Activated B cell treated with CpG ODN at 0.5 μM for 24 hours (primary cell): ENCODE measurements around the gene ZNF296. TPM values are rescaled to one million over a fixed set of nuclear protein-coding genes. Genes with fewer than 3 reads are reported as not detected.

Experiments
- ATAC-seq: fragments of 200-7000 bp; cut with Tn5 transposase; one replicate; pipeline ENCODE4 v1.10.0; 2021; ENCODE audit warnings: low read depth, mild to moderate bottlenecking, moderate library complexity
- CTCF ChIA-PET: fragments of 350-600 bp; sonication (Branson Sonifier 250); formaldehyde crosslinking; loops from one replicate; lab custom pipeline; 2021; ENCODE audit warnings: antibody characterized with exemption; lab: Charles Lee
- POLR2A ChIA-PET: fragments of 350-600 bp; sonication (Branson Sonifier 250); formaldehyde crosslinking; loops from one replicate; lab custom pipeline; 2021; ENCODE audit warnings: antibody characterized with exemption; lab: Charles Lee
- DNase-seq: peaks from one replicate; pipeline ENCODE4 v3.0.0; 2022
- H3K27ac Mint-ChIP-seq: one replicate; pipeline ENCODE4 v1.8.0; 2020; ENCODE audit warnings: mixed read lengths
- H3K27me3 Mint-ChIP-seq: one replicate; pipeline ENCODE4 v1.8.0; 2021; ENCODE audit warnings: mixed read lengths
- H3K36me3 Mint-ChIP-seq: one replicate; pipeline ENCODE4 v1.8.0; 2021; ENCODE audit warnings: low read depth, mixed read lengths
- H3K4me1 Mint-ChIP-seq: one replicate; pipeline ENCODE4 v1.8.0; 2021; ENCODE audit warnings: mixed read lengths
- H3K4me3 Mint-ChIP-seq: one replicate; pipeline ENCODE4 v1.8.0; 2020; ENCODE audit warnings: mild to moderate bottlenecking, mixed read lengths
- H3K9me3 Mint-ChIP-seq: one replicate; pipeline ENCODE4 v1.8.0; 2020; ENCODE audit warnings: mixed read lengths
- intact Hi-C: fragments of 100-400 bp; cut with micrococcal nuclease; formaldehyde crosslinking; loops from one replicate; pipeline ENCODE4 v1.15.1; 2024
- total RNA-seq: library from RNA; stranded (reverse); gene quantifications from 2 replicates; pipeline ENCODE4 v1.2.3, GENCODE V29; 2022
- TF ChIP-seq, protein P1 (sequence below): fragments of 200-600 bp; IDR thresholded peaks from one replicate; pipeline ENCODE4 v1.8.0; 2022; ENCODE audit warnings: antibody characterized with exemption, mild to moderate bottlenecking

The ZNF296 gene
- total RNA-seq, 1 donor from 2014 or later, result 27.8 TPM

DNA sequence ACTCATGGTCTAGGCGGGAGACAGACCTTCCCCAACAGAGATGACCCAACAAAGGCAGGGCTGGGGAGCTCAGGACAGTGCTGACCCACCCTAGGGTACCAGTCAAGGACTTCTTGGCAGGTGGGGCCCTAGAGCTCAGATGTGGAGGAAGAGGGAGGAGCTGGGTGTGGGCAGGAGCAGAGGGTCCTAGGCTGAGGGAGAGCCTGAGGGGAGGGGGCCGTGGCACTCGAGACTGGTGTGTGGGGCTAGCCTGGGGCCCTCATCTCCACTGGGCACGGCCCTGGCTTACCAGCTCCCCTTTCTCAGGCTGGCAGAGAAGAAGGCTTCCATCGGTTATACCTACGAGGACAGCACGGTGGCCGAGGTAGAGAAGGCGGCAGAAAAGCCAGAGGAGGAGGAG lies 18.8 kb downstream of the ZNF296 start:
- ChIA-PET CTCF (interaction anchor here (0.9 to 2.3 kb wide), 3 partner anchors 40 to 155 kb away, joined by 3 to 12 read pairs (median 3); no protein-coding TSS in a partner anchor), POLR2A (interaction anchor here (1.0 to 1.5 kb wide), 6 partner anchors 10 to 69 kb away, joined by 3 to 6 read pairs (median 4); partner anchors contain the start of gene CLASRP)
- Mint-ChIP-seq H3K4me3 (no peak overlapping the region), H3K27ac (peak overlapping the region; percentile 63), H3K9me3 (no peaks in the 10 kb centered on the region), H3K4me1 (peaks cover 51% of the 10 kb centered on the region), H3K27me3 (no peaks in the 10 kb centered on the region), H3K36me3 (peaks cover 88% of the 10 kb centered on the region)
- no peak for ATAC-seq
- no peak for DNase-seq
- intact Hi-C loops, result no loop called here
- TF ChIP-seq, protein P1, sequence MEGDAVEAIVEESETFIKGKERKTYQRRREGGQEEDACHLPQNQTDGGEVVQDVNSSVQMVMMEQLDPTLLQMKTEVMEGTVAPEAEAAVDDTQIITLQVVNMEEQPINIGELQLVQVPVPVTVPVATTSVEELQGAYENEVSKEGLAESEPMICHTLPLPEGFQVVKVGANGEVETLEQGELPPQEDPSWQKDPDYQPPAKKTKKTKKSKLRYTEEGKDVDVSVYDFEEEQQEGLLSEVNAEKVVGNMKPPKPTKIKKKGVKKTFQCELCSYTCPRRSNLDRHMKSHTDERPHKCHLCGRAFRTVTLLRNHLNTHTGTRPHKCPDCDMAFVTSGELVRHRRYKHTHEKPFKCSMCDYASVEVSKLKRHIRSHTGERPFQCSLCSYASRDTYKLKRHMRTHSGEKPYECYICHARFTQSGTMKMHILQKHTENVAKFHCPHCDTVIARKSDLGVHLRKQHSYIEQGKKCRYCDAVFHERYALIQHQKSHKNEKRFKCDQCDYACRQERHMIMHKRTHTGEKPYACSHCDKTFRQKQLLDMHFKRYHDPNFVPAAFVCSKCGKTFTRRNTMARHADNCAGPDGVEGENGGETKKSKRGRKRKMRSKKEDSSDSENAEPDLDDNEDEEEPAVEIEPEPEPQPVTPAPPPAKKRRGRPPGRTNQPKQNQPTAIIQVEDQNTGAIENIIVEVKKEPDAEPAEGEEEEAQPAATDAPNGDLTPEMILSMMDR, result no peak

DNA sequence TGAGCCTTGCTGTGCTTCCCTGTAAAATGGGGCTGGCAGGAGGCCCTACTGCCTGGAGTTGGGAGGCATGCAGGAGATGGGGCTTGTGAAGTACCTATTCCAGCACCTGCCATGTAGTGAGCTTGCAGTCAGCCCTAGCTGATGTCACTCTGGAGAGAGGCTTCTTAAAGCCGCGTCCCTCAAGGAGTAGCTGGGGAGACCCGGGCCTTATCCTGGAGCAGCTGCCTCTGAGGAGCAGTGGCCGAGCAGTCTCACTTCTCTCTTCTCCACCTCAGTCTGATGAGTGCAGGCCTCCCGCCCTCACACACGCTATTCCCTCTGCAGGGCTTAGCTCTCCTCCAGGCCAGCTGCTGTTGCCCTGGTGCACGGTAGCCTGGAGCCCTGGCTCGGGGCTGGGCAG lies 19.4 kb downstream of the ZNF296 start:
- ChIA-PET CTCF (interaction anchor here (0.9 to 2.3 kb wide), 3 partner anchors 40 to 154 kb away, joined by 3 to 12 read pairs (median 3); no protein-coding TSS in a partner anchor), POLR2A (interaction anchor here (0.6 to 1.5 kb wide), 6 partner anchors 10 to 68 kb away, joined by 3 to 6 read pairs (median 4); partner anchors contain the start of gene CLASRP)
- no peaks in the 10 kb centered on the region for H3K9me3 Mint-ChIP-seq
- peak overlapping the region; percentile 63 for H3K27ac Mint-ChIP-seq
- peaks cover 91% of the 10 kb centered on the region for H3K36me3 Mint-ChIP-seq
- TF ChIP-seq, protein P1, result no peak
- no peak for ATAC-seq
- H3K27me3 Mint-ChIP-seq, result no peaks in the 10 kb centered on the region
- no peak for DNase-seq
- intact Hi-C loops, result no loop called here
- H3K4me3 Mint-ChIP-seq, result no peak overlapping the region
- H3K4me1 Mint-ChIP-seq, result peaks cover 57% of the 10 kb centered on the region

DNA sequence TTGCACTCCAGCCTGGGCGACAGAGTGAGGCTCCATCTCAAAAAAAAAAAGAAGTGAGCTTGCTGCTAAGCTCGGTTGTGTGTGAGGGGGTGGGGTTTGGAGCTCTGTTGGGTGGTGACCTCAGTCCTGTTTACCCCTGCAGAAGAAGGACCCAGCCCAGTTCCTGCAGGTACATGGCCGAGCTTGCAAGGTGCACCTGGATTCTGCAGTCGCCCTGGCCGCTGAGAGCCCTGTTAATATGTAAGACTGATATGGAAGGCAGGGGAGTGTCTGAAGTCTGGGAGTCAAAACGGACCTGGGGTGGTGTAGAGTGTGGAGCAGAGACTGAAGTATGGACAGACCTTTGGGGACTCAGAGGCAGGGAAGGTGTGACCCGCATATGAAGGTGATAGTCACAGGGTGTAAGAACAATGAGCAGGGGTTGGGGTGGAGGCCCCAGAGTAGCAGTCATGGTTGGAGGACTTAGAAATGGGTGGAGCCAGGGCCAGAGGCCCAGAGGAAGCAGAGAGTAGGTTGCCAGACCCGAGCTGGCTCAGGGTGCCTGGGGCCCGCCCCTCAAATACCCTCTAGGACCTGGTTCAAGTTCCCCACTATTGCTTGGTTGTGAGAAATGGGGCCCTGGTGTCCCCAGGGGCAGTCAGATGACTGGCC lies 24.2 kb downstream of the ZNF296 start:
- DNase-seq (peak; percentile 24), ATAC-seq (peak; percentile 87)
- intact Hi-C loops, result loop anchor here (2.0 kb wide), 1 partner anchor 13 kb away; the partner anchor contains the start of gene CLASRP
- H3K36me3 Mint-ChIP-seq, result peaks cover 56% of the 10 kb centered on the region
- TF ChIP-seq, protein P1, result no peak
- H3K4me1 Mint-ChIP-seq, result peaks cover 82% of the 10 kb centered on the region
- H3K9me3 Mint-ChIP-seq, result no peaks in the 10 kb centered on the region
- peak overlapping the region; percentile 74 for H3K4me3 Mint-ChIP-seq
- CTCF ChIA-PET, result interaction anchor here (1.0 to 1.8 kb wide), 5 partner anchors 7 to 63 kb away, joined by 4 to 6 read pairs (median 6); partner anchors contain the start of gene CLASRP
- POLR2A ChIA-PET, result interaction anchor here (0.5 to 3.2 kb wide), 14 partner anchors 8 to 147 kb away, joined by 3 to 36 read pairs (median 4); partner anchors contain the start of genes APOE, BLOC1S3, CLASRP and CLPTM1
- no peaks in the 10 kb centered on the region for H3K27me3 Mint-ChIP-seq
- H3K27ac Mint-ChIP-seq, result peak overlapping the region; percentile 87

DNA sequence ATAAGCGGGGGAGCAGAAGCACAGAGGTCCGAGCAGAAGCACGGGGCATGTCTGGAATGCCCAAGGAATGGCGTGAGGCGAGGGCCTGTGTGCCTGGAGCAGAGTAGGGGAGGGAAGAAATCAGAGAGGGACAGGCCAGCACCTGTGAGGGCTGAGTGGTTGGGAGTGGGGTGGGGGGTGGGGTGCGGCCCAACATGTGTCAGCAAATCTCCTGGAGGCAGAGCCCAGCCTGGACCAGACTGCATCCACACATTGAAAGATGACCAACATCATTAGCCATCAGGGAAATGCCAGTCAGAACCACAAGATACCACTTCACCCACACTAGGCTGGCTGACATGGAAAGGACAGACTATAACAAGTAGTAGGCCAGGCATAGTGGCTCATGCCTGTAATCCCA lies 26.2 kb downstream of the ZNF296 start:
- Mint-ChIP-seq H3K4me1 (peaks cover 89% of the 10 kb centered on the region), H3K27me3 (no peaks in the 10 kb centered on the region), H3K27ac (peak overlapping the region; percentile 87), H3K36me3 (peaks cover 53% of the 10 kb centered on the region), H3K4me3 (no peak overlapping the region), H3K9me3 (no peaks in the 10 kb centered on the region)
- POLR2A ChIA-PET, result interaction anchor here (1.1 to 3.2 kb wide), 2 partner anchors 10 to 11 kb away, joined by 4 to 36 read pairs; partner anchors contain the start of gene CLASRP
- intact Hi-C loops, result no loop called here
- TF ChIP-seq, protein P1, result no peak
- ATAC-seq, result no peak
- no peak for DNase-seq
- CTCF ChIA-PET, result interaction anchor here (0.7 to 2.1 kb wide), 4 partner anchors 10 to 61 kb away, joined by 3 to 7 read pairs (median 5); no protein-coding TSS in a partner anchor
